Body of pancreas (tissue), 4 donors: Measurements from ENCODE around the gene IFNA7. TPM values are rescaled to one million over a fixed set of nuclear protein-coding genes. Genes with fewer than 3 reads are reported as not detected.
"Not testable (repeated sequence)": the region's sequence is repeated elsewhere in the genome, so short reads cannot be mapped to it uniquely, and the experiment has no call there.

Experiments
- ATAC-seq: fragments of 150-250 bp; one replicate; pipeline ENCODE4 v1.9.1; 2016
- DNase-seq, 4 donors: peaks; one replicate each; pipeline ENCODE4 v3.0.0-alpha.2; 2019
- H3K27ac ChIP-seq, 4 donors: fragments of 200-600 bp; sonication (generic); 1 replicate in 3 of 4; 2 replicates in 1 of 4; pipeline versions ENCODE4 v1.5.1 to v1.6.1; 2016 to 2019; ENCODE audit warnings: mild to moderate bottlenecking in 1 of 4, mixed read lengths in 1 of 4, moderate library complexity in 1 of 4
- H3K27me3 ChIP-seq, 2 donors: fragments of 200-600 bp; sonication (generic); one replicate each; pipeline ENCODE4 v1.6.0; 2016; ENCODE audit warnings: mild to moderate bottlenecking in 1 of 2
- H3K36me3 ChIP-seq, 2 donors: fragments of 200-600 bp; sonication (generic); replicated peaks in 1 of 2; 2 replicates each; pipeline ENCODE4 v1.5.1; 2016; ENCODE audit warnings: low read depth in 2 of 2; ENCODE audit not compliant: insufficient read depth in 1 of 2
- H3K4me1 ChIP-seq: fragments of 200-600 bp; sonication (generic); one replicate; pipeline ENCODE4 v1.6.0; 2016
- H3K4me3 ChIP-seq, 2 donors: fragments of 200-600 bp; sonication (generic); 1 replicate in 1 of 2; 2 replicates in 1 of 2; pipeline ENCODE4 v1.5.1; 2016 to 2019
- H3K9me3 ChIP-seq, 3 donors: fragments of 200-600 bp; sonication (generic); 1 replicate in 2 of 3; 2 replicates in 1 of 3; pipeline ENCODE4 v1.5.1; 2016
- POLR2A ChIP-seq, 3 donors: fragments of 450-650 bp; IDR thresholded peaks; one replicate each; pipeline ENCODE4 v1.6.1; 2016; ENCODE audit warnings: antibody characterized with exemption in 3 of 3, mild to moderate bottlenecking in 2 of 3
- WGBS, 2 donors: methylation state at CpG; one replicate each; pipeline ENCODE4 v1.1.5; 2017; 5-methylcytosine and 5-hydroxymethylcytosine counted together
- intact Hi-C: fragments of 100-400 bp; cut with DNase I; formaldehyde crosslinking; loops from one replicate; pipeline ENCODE4 v1.15.1; 2023
- total RNA-seq, 2 donors: library from RNA; depleted of rRNA; stranded (reverse); fragments of >200 nt; gene quantifications; one replicate each; pipeline ENCODE4 v1.1.0, GENCODE V29; 2016
- TF ChIP-seq, protein P1 (sequence below), 7 experiments: fragments of 450-650 bp in 4 of 7; fragments of 200-600 bp in 3 of 7; sonication (generic) in 3 of 7; IDR thresholded peaks; one replicate each; pipeline ENCODE4 v1.5.1; 2016 to 2019; ENCODE audit warnings: antibody characterized with exemption in 7 of 7

IFNA7 gene
- total RNA-seq, 2 donors from 2014 or later, result not detected

DNA sequence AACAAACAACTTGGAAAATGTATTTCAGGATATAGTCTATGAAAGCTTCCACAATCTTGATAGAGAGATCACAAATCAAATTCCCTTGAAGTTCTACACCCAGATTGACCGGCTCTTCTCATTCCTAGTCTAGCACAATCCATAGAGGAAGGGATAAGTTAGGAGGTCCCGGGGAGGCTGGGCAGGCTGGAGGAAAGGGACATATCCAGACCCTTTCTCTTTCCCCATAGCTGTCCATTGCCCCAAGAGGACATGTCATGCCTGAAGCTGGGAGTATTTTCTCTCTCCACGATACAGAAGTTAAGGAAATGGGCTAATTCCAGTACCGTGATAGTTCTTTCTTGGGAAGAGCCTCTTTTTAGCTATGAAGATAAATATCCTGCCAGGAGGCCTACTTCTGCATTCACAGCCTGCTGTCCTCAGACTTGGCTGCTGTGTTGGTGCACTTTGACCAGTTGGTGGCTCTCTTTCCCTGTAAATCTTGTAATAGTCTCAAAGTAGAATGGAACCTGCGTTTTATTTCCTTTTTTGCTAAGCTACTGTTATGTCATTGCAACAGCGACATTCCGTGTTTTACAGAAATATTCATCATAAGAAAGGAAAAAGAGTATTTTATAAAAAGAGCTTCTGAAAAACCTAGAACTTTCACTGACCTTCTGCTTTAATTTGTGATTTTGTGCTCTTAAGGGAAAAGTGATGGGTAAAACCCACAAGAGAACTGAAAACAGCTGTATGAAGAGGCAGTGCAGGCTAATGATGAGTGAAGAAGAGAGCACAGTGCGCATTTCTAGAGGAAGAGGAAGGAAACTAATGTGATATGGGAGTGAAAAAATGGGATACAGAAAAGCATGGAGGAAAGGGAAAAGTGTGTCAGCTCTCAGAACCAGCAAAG lies 33.7 kb upstream of the IFNA7 start:
- H3K9me3 ChIP-seq, intact Hi-C loops, H3K4me3 ChIP-seq, H3K27me3 ChIP-seq, H3K27ac ChIP-seq, H3K4me1 ChIP-seq, H3K36me3 ChIP-seq: not testable (repeated sequence)
- DNase-seq (peak in 2 of 4 donors; percentile 39 to 53), ATAC-seq (peak; percentile 60)
- WGBS, 2 donors, result 18 to 27% methylated on average over 8 of the region's 8 CpGs
- TF ChIP-seq, protein P1, sequence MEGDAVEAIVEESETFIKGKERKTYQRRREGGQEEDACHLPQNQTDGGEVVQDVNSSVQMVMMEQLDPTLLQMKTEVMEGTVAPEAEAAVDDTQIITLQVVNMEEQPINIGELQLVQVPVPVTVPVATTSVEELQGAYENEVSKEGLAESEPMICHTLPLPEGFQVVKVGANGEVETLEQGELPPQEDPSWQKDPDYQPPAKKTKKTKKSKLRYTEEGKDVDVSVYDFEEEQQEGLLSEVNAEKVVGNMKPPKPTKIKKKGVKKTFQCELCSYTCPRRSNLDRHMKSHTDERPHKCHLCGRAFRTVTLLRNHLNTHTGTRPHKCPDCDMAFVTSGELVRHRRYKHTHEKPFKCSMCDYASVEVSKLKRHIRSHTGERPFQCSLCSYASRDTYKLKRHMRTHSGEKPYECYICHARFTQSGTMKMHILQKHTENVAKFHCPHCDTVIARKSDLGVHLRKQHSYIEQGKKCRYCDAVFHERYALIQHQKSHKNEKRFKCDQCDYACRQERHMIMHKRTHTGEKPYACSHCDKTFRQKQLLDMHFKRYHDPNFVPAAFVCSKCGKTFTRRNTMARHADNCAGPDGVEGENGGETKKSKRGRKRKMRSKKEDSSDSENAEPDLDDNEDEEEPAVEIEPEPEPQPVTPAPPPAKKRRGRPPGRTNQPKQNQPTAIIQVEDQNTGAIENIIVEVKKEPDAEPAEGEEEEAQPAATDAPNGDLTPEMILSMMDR (IDR thresholded peaks at IDR 0.05), result peak in 6 of 7 experiments; percentile 25 to 48 (median 42)

DNA sequence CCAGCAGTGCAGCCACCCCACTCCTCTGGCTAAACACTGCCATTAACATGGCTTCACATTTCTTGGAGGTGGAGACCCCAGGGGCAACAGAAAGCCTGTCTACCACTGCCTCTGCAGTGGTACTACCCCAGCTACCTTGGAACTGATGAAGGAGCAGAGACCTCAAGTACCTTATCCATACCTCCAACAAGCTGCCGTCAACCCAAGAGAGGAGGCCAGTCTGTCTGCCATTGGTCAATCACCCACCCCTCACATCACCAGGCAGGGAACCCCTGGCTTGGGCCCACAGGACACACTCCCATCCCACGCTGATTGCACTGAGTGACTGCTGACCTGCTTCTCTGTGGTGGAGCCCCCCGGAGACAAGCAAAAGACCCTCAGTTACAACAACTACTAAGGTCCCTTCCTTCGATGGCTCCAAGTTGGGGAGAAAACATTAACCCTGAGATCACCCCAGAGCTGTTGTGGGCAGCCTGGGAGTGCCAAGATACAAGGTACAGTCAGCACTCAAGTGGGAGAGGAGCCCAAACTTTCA lies 32.2 kb upstream of the IFNA7 start:
- no peaks in the 10 kb centered on the region for H3K9me3 ChIP-seq
- TF ChIP-seq, protein P1 (IDR thresholded peaks at IDR 0.05), result no peak
- no peak for TF ChIP-seq POLR2A (IDR thresholded peaks at IDR 0.05)
- DNase-seq, result no peak
- WGBS, 2 donors, result 56 to 57% methylated on average over 3 to 4 of the region's 4 CpGs
- H3K36me3 ChIP-seq, result no peaks in the 10 kb centered on the region
- no peak for ATAC-seq
- H3K27ac ChIP-seq, result no peak overlapping the region
- no peak overlapping the region for H3K4me3 ChIP-seq
- no peaks in the 10 kb centered on the region for H3K27me3 ChIP-seq
- intact Hi-C loops, result no loop called here
- no peaks in the 10 kb centered on the region for H3K4me1 ChIP-seq

DNA sequence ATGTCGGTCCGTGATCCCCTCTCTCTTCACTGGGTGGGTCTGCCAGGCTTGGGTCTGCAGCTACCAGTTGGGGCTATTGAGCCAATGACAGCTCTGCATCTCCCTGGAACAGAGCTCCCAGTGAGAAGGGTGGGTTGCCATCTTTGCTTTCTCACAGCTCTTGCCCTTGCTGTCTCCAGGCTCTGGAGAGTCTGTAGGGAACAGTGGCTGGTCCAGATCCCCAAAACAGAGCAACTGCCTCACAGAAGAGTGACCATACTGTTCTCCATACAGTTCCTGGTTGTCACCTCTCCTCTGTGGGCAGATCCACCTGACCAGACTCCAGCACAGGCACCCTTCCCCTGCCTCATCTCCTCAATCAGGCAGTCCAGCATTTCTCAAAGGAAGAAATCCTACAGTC lies 31.3 kb upstream of the IFNA7 start:
- no peak for DNase-seq
- 67 to 93% methylated on average over 2 of the region's 2 CpGs for WGBS, 2 donors

DNA sequence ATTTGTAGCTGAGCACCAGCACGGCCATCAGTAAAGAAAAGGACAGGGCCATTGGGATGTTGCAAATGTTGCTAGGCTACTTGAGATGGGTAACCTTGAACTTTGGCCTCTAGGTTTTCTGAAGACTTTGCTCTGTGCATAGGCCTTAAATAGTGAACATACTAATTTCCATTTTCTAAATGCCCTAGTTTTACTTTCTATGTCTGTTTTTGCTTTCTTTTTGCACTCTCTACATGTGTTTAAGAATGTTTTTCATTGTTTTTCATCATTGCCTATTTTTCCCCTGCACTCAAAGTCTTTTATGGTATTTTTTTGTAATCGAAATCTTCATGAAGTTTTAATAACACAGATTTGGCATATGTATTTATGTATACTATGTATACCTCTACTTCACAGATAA lies 26.1 kb upstream of the IFNA7 start, which contains the start of gene IFNA17:
Gene IFNA17, minus strand, starts transcription at position 101 of the 400 bp plus-strand sequence. Its CDS starts 49 bp downstream, at position 52.
- no peaks in the 10 kb centered on the region for H3K4me1 ChIP-seq
- H3K4me3 ChIP-seq, result no peak within 1 kb of the TSS
- H3K27ac ChIP-seq, result no peak within 1 kb of the TSS
- H3K9me3 ChIP-seq, result no peaks in the 10 kb centered on the region
- ATAC-seq (no peak), DNase-seq (no peak)
- WGBS, 2 donors, result 59 to 63% methylated on average over 2 of the region's 2 CpGs
- TF ChIP-seq, protein P1 (IDR thresholded peaks at IDR 0.05), result no peak
- TF ChIP-seq POLR2A (IDR thresholded peaks at IDR 0.05), result no peak
- intact Hi-C loops, result no loop called here
- H3K27me3 ChIP-seq, result no peaks in the 10 kb centered on the region
- H3K36me3 ChIP-seq, result no peaks in the 10 kb centered on the region

More for the DNA sequence above, 31.3 kb upstream of the IFNA7 start:
- no peaks in the 10 kb centered on the region for H3K36me3 ChIP-seq
- no peak for TF ChIP-seq POLR2A (IDR thresholded peaks at IDR 0.05)
- TF ChIP-seq, protein P1 (IDR thresholded peaks at IDR 0.05), result no peak
- no peaks in the 10 kb centered on the region for H3K27me3 ChIP-seq
- no peaks in the 10 kb centered on the region for H3K9me3 ChIP-seq
- no peak for ATAC-seq
- H3K4me3 ChIP-seq, result no peak overlapping the region
- intact Hi-C loops, result no loop called here
- no peaks in the 10 kb centered on the region for H3K4me1 ChIP-seq
- no peak overlapping the region for H3K27ac ChIP-seq

DNA sequence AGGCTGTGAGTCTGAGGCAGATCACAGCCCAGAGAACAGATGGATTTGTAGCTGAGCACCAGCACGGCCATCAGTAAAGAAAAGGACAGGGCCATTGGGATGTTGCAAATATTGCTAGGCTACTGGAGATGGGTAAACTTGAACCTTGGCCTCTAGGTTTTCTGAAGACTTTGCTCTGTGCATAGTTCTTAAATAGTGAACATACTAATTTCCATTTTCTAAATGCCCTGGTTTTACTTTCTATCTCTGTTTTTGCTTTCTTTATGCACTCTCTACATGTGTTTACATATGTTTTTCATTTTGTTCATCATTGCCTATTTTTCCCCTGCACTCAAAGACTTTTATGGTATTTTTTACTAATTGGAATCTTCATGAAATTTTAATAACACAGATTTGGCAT lies 15.2 kb upstream of the IFNA7 start, which contains the start of gene IFNA16:
Gene IFNA16, minus strand, starts transcription at position 101 of the 400 bp plus-strand sequence. Its CDS starts 6 bp downstream, at position 95.
- not testable (repeated sequence) for H3K9me3 ChIP-seq

DNA sequence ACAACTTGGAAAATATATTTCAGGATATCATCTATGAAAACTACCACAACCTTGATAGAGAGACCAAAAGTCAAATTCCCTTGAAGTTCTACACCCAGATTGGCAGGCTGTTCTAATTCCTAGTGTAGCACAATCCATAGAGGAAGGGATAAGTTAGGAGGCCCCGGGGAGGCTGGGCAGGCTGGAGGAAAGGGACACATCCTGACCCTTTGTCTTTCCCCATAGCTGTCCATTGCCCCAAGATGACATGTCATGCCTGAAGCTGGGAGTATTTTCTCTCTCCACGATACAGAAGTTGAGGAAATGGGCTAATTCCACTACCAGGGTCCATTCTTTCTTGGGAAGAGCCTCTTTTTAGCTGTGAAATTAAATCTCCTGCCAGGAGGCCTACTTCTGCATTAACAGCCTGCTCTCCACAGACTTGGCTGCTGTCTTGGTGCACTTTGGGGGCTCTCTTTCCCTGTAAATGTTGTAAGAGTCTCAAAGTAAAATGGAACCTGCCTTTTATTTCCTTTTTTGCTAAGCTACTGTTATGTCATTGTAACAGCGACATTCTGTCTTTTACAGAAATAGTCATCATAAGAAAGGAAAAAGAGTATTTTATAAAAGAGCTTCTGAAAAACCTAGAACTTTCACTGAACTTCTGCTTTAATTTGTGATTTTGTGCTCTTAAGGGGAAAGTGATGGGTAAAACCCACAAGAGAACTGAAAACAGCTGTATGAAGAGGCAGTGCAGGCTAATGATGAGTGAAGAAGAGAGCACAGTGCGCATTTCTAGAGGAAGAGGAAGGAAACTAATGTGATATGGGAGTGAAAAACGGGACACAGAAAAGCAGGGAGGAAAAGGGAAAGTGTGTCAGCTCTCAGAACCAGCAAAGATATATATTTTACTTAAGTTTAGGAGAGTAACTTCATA lies 11.7 kb upstream of the IFNA7 start:
- 24 to 38% methylated on average over 5 of the region's 5 CpGs for WGBS, 2 donors
- H3K4me1 ChIP-seq, intact Hi-C loops, ATAC-seq, H3K27me3 ChIP-seq, DNase-seq, H3K36me3 ChIP-seq, H3K4me3 ChIP-seq, H3K9me3 ChIP-seq, H3K27ac ChIP-seq: not testable (repeated sequence)

More for the DNA sequence above, 15.2 kb upstream of the IFNA7 start, which contains the start of gene IFNA16:
- H3K27me3 ChIP-seq, DNase-seq, H3K4me1 ChIP-seq, H3K36me3 ChIP-seq, intact Hi-C loops, H3K4me3 ChIP-seq, H3K27ac ChIP-seq, ATAC-seq: not testable (repeated sequence)
- 65 to 73% methylated on average over 1 of the region's 1 CpG for WGBS, 2 donors

DNA sequence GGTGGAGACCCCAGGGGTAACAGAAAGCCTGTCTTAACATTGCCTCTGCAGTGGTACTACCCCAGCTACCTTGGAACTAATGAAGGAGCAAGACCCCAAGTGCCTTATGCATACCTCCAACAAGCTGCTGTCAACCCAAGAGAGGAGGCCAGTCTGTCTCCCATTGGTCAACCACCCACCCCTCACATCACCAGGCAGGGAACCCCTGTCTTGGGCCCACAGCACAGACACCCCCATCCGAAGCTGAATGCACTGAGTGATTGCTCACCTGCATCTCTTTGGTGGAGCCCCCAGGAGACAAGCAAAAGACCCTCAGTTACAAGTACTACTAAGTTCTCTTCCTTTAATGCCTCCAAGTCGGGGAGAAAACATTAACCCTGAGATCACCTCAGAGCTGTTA lies 10.2 kb upstream of the IFNA7 start:
- intact Hi-C loops, ATAC-seq: not testable (repeated sequence)

More for the DNA sequence above, 10.2 kb upstream of the IFNA7 start:
- H3K27me3 ChIP-seq, H3K4me3 ChIP-seq, DNase-seq, H3K27ac ChIP-seq, H3K36me3 ChIP-seq, H3K4me1 ChIP-seq, H3K9me3 ChIP-seq: not testable (repeated sequence)
- WGBS, 2 donors, result 33 to 51% methylated on average over 1 to 2 of the region's 2 CpGs
